ENCODE results near the gene SIPA1. TPM values are rescaled to one million over a fixed set of nuclear protein-coding genes. Genes with fewer than 3 reads are reported as not detected.

The SIPA1 gene
- total and polyA plus RNA-seq, 2 of the 13 experiments (the other 11 are each of a cell fraction or from before 2014, with no cell fraction given): 5.8 to 7.7 TPM

DNA sequence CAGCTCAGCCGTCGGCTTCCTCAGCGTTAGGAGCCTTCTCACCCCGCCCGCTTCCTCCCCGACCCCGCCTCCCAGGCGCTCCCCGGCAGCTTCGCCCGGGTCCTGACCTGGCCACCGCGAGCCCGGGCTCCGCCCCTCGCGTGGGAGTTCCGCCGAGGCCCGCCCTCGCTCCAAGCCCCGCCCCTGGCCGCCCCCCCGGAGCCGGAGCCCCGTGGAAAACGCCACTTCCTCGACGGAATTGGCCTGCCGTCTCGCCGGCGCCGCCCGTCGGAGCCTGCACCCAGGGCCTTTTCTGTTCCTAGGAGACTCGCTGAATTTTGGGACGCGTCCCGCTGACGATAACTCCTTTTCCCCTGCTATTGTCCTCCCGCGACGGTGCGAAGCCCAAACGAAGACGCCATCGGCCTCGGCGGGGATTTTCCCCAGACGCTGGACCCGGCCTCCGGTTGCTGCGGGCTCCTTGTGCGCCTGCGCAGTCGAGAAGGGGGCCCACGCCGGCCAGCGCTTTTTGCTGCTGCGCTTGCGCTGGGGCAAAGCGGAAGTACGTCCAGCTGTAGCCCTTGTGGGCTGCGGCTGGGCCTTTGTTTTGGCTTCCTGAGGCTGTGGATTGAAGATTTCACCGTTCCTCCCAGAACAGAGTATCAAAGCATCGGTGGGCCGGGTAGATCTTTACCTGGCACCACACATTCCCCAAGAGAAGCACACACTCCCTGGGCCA is 14.8 kb downstream of the SIPA1 start (continued):
- TF ChIP-seq, protein P1, sequence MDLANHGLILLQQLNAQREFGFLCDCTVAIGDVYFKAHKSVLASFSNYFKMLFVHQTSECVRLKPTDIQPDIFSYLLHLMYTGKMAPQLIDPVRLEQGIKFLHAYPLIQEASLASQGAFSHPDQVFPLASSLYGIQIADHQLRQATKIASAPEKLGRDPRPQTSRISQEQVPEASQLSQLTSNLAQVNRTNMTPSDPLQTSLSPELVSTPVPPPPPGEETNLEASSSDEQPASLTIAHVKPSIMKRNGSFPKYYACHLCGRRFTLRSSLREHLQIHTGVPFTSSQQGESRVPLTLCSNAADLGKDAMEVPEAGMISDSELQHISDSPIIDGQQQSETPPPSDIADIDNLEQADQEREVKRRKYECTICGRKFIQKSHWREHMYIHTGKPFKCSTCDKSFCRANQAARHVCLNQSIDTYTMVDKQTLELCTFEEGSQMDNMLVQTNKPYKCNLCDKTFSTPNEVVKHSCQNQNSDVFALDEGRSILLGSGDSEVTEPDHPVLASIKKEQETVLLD (CRISPR knock-in tag; IDR thresholded peaks at IDR 0.05; ENCODE audit: low read depth): peak; percentile 81
- TF ChIP-seq CCDC6 (CRISPR knock-in tag; IDR thresholded peaks at IDR 0.05) (peak; percentile 20; the same call in 1 of the 2 replicates), MAFK (conservative IDR thresholded peaks at IDR 0.05 in 1 of 2, IDR thresholded peaks at IDR 0.05 in 1 of 2; ENCODE audit: low read length in 2 of 2) (no peak), ATAD3A (CRISPR knock-in tag; IDR thresholded peaks at IDR 0.05) (no peak), ZNF619 (CRISPR knock-in tag; IDR thresholded peaks at IDR 0.05) (no peak; the same call in 1 of the 2 replicates), JDP2 (CRISPR knock-in tag; IDR thresholded peaks at IDR 0.05; ENCODE audit: borderline replicate concordance) (no peak), ZNF850 (CRISPR knock-in tag; conservative IDR thresholded peaks at IDR 0.05) (no peak), ZFP90 (CRISPR knock-in tag; IDR thresholded peaks at IDR 0.05; ENCODE audit: borderline replicate concordance) (no peak), KDM6A (CRISPR knock-in tag; IDR thresholded peaks at IDR 0.05; ENCODE audit: low read depth) (no peak), ZBTB3 (CRISPR knock-in tag; IDR thresholded peaks at IDR 0.05; ENCODE audit: borderline replicate concordance, low read depth) (no peak)
- TF ChIP-seq, protein P2, sequence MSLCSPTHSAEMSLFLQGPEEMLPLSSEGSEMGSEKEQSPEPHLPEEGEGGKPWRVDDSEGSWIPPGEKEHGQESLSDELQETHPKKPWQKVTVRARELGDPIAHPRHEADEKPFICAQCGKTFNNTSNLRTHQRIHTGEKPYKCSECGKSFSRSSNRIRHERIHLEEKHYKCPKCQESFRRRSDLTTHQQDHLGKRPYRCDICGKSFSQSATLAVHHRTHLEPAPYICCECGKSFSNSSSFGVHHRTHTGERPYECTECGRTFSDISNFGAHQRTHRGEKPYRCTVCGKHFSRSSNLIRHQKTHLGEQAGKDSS (CRISPR knock-in tag; IDR thresholded peaks at IDR 0.05; ENCODE audit: borderline replicate concordance, low read depth): peak; percentile 78
- TF ChIP-seq, protein P3, sequence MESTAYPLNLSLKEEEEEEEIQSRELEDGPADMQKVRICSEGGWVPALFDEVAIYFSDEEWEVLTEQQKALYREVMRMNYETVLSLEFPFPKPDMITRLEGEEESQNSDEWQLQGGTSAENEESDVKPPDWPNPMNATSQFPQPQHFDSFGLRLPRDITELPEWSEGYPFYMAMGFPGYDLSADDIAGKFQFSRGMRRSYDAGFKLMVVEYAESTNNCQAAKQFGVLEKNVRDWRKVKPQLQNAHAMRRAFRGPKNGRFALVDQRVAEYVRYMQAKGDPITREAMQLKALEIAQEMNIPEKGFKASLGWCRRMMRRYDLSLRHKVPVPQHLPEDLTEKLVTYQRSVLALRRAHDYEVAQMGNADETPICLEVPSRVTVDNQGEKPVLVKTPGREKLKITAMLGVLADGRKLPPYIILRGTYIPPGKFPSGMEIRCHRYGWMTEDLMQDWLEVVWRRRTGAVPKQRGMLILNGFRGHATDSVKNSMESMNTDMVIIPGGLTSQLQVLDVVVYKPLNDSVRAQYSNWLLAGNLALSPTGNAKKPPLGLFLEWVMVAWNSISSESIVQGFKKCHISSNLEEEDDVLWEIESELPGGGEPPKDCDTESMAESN (CRISPR knock-in tag; conservative IDR thresholded peaks at IDR 0.05): no peak; the same call in none of the 2 replicates
- TF ChIP-seq, protein P4, sequence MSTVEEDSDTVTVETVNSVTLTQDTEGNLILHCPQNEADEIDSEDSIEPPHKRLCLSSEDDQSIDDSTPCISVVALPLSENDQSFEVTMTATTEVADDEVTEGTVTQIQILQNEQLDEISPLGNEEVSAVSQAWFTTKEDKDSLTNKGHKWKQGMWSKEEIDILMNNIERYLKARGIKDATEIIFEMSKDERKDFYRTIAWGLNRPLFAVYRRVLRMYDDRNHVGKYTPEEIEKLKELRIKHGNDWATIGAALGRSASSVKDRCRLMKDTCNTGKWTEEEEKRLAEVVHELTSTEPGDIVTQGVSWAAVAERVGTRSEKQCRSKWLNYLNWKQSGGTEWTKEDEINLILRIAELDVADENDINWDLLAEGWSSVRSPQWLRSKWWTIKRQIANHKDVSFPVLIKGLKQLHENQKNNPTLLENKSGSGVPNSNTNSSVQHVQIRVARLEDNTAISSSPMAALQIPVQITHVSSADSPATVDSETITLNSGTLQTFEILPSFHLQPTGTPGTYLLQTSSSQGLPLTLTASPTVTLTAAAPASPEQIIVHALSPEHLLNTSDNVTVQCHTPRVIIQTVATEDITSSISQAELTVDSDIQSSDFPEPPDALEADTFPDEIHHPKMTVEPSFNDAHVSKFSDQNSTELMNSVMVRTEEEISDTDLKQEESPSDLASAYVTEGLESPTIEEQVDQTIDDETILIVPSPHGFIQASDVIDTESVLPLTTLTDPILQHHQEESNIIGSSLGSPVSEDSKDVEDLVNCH (CRISPR knock-in tag; IDR thresholded peaks at IDR 0.05): 0 out of 2 replicates have a peak, but pooled peaks have one; percentile 55
- TF ChIP-seq, protein P5, sequence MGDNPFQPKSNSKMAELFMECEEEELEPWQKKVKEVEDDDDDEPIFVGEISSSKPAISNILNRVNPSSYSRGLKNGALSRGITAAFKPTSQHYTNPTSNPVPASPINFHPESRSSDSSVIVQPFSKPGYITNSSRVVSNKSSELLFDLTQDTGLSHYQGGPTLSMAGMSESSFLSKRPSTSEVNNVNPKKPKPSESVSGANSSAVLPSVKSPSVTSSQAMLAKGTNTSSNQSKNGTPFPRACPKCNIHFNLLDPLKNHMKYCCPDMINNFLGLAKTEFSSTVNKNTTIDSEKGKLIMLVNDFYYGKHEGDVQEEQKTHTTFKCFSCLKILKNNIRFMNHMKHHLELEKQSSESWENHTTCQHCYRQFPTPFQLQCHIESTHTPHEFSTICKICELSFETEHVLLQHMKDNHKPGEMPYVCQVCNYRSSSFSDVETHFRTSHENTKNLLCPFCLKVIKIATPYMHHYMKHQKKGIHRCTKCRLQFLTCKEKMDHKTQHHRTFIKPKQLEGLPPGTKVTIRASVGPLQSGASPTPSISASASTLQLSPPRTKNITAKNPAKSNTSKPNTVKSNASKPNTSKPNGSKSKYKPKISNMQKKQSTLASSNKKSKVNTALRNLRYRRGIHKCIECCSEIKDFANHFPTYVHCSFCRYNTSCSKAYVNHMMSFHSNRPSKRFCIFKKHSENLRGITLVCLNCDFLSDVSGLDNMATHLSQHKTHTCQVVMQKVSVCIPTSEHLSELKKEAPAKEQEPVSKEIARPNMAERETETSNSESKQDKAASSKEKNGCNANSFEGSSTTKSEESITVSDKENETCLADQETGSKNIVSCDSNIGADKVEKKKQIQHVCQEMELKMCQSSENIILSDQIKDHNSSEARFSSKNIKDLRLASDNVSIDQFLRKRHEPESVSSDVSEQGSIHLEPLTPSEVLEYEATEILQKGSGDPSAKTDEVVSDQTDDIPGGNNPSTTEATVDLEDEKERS (CRISPR knock-in tag; IDR thresholded peaks at IDR 0.05): peak; percentile 91
- TF ChIP-seq, protein P6, sequence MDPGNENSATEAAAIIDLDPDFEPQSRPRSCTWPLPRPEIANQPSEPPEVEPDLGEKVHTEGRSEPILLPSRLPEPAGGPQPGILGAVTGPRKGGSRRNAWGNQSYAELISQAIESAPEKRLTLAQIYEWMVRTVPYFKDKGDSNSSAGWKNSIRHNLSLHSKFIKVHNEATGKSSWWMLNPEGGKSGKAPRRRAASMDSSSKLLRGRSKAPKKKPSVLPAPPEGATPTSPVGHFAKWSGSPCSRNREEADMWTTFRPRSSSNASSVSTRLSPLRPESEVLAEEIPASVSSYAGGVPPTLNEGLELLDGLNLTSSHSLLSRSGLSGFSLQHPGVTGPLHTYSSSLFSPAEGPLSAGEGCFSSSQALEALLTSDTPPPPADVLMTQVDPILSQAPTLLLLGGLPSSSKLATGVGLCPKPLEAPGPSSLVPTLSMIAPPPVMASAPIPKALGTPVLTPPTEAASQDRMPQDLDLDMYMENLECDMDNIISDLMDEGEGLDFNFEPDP (CRISPR knock-in tag; conservative IDR thresholded peaks at IDR 0.05): no peak
- TF ChIP-seq, protein P7, sequence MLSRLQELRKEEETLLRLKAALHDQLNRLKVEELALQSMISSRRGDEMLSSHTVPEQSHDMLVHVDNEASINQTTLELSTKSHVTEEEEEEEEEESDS (CRISPR knock-in tag; IDR thresholded peaks at IDR 0.05; ENCODE audit: borderline replicate concordance): 0 out of 2 replicates have a peak, but pooled peaks have one; percentile 31
